ENCODE data around the gene RAB6A.
"Not testable (repeated sequence)": the region's sequence is repeated elsewhere in the genome, so short reads cannot be mapped to it uniquely, and the experiment has no call there.

DNA sequence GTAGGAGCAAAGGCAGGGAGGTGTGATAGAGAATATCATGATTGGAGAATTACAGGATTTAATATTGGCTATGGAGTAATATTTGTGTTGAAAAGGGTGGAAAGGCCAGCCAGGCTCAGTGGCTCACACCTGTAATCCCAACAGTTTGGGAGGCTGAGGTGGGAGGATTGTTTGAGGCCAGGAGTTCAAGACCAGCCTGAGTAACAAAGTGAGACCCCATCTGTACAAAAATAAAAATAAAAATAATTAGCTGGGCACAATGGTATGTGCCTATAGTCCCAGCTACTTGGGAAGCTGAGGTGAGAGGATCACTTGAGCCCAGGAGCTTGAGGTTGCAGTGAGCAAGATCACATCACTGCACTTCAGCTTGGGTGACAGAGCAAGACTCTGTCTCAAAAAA lies 24.6 kb upstream of the RAB6A start:
- TF ChIP-seq, protein P1, sequence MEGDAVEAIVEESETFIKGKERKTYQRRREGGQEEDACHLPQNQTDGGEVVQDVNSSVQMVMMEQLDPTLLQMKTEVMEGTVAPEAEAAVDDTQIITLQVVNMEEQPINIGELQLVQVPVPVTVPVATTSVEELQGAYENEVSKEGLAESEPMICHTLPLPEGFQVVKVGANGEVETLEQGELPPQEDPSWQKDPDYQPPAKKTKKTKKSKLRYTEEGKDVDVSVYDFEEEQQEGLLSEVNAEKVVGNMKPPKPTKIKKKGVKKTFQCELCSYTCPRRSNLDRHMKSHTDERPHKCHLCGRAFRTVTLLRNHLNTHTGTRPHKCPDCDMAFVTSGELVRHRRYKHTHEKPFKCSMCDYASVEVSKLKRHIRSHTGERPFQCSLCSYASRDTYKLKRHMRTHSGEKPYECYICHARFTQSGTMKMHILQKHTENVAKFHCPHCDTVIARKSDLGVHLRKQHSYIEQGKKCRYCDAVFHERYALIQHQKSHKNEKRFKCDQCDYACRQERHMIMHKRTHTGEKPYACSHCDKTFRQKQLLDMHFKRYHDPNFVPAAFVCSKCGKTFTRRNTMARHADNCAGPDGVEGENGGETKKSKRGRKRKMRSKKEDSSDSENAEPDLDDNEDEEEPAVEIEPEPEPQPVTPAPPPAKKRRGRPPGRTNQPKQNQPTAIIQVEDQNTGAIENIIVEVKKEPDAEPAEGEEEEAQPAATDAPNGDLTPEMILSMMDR (IDR thresholded peaks at IDR 0.05 in 4 of 5, conservative IDR thresholded peaks at IDR 0.05 in 1 of 5), result not testable (repeated sequence)
- TF ChIP-seq POLR2A (IDR thresholded peaks at IDR 0.05), result not testable (repeated sequence)
